Endothelial cell of umbilical vein (primary cell): ENCODE results near the gene EPB41L4B. TPM values are rescaled to one million over a fixed set of nuclear protein-coding genes. Genes with fewer than 3 reads are reported as not detected.

Experiments
- BruUV-seq: library from RNA; stranded (reverse); fragments of 400-500 nt; replicated peaks from 2 replicates; lab custom pipeline; 2021; lab: Mats Ljungman, UMichigan
- CTCF ChIA-PET: fragments of 300-600, 350-600 bp; sonication (Branson Sonifier 250); formaldehyde crosslinking; loops from one replicate; lab custom pipeline; 2021; ENCODE audit warnings: antibody characterized with exemption, inconsistent platforms; lab: Charles Lee
- POLR2A ChIA-PET: fragments of 300-600, 350-600 bp; sonication (Branson Sonifier 250); formaldehyde crosslinking; loops from one replicate; lab custom pipeline; 2021; ENCODE audit warnings: antibody characterized with exemption, inconsistent platforms; lab: Charles Lee
- DNase-seq: peaks from one replicate; pipeline ENCODE4 v3.0.0-alpha.2; 2011; ENCODE audit warnings: low read depth, low spot score
- FAIRE-seq: peaks from 2 replicates; lab custom pipeline; 2011; peaks lifted over from hg19 to GRCh38; lab: Jason Lieb, UNC
- H2AFZ ChIP-seq: 2 replicates; pipeline ENCODE4 v1.6.0; 2012; ENCODE audit warnings: low read depth, low read length, control low read depth, inconsistent platforms
- H3K27ac ChIP-seq: 2 replicates; pipeline ENCODE4 v1.5.1; 2011; ENCODE audit warnings: low read depth, mild to moderate bottlenecking, control low read depth, low read length, moderate library complexity; ENCODE audit not compliant: insufficient read depth
- H3K27me3 ChIP-seq, 2 experiments: 2 replicates each; pipeline versions ENCODE4 v1.6.0 to v1.6.1; 2011; ENCODE audit warnings: low read length in 2 of 2, mixed read lengths in 1 of 2; ENCODE audit not compliant: control insufficient read depth in 2 of 2, insufficient read depth in 2 of 2
- H3K36me3 ChIP-seq, 2 experiments: 2 replicates in 1 of 2; 3 replicates in 1 of 2; pipeline ENCODE4 v1.5.1; 2011; ENCODE audit warnings: low read length in 2 of 2, mild to moderate bottlenecking in 1 of 2, moderate library complexity in 1 of 2; ENCODE audit not compliant: control insufficient read depth in 2 of 2, insufficient read depth in 2 of 2; ENCODE audit errors: extremely low read depth in 1 of 2
- H3K4me1 ChIP-seq: 3 replicates; pipeline ENCODE4 v1.5.1; 2011; ENCODE audit warnings: mild to moderate bottlenecking, low read length; ENCODE audit not compliant: control insufficient read depth, insufficient read depth; ENCODE audit errors: extremely low read depth
- H3K4me2 ChIP-seq: 2 replicates; pipeline ENCODE4 v1.6.1; 2011; ENCODE audit warnings: low read length, control low read depth, mixed read lengths; ENCODE audit not compliant: insufficient read depth
- H3K4me3 ChIP-seq, 3 experiments: fragments of 200-600 bp in 1 of 3; sonication (generic), shearing (Covaris generic) in 1 of 3; replicated peaks in 1 of 3; 2 replicates each; pipeline ENCODE4 v1.5.1; 2011 to 2016; ENCODE audit warnings: control low read depth in 3 of 3, low read length in 3 of 3, mild to moderate bottlenecking in 2 of 3, inconsistent platforms in 1 of 3, low read depth in 1 of 3, moderate library complexity in 1 of 3; ENCODE audit not compliant: insufficient read depth in 1 of 3
- H3K79me2 ChIP-seq: 2 replicates; pipeline ENCODE4 v1.6.0; 2012; ENCODE audit warnings: low read length, inconsistent platforms; ENCODE audit not compliant: control insufficient read depth, insufficient read depth
- H3K9ac ChIP-seq: replicated peaks from 2 replicates; pipeline ENCODE3; 2011; ENCODE audit warnings: low read length, control low read depth; ENCODE audit not compliant: insufficient read depth; ENCODE audit errors: extremely low read depth
- H3K9me1 ChIP-seq: replicated peaks from 3 replicates; pipeline ENCODE4 v1.6.0; 2011; ENCODE audit warnings: mild to moderate bottlenecking, low read length; ENCODE audit not compliant: control insufficient read depth, insufficient read depth; ENCODE audit errors: extremely low read depth
- H3K9me3 ChIP-seq: replicated peaks from 2 replicates; pipeline ENCODE4 v1.5.1; 2012; ENCODE audit warnings: low read length, inconsistent platforms; ENCODE audit not compliant: control insufficient read depth, insufficient read depth
- H4K20me1 ChIP-seq: replicated peaks from 2 replicates; pipeline ENCODE3; 2011; ENCODE audit warnings: mild to moderate bottlenecking, low read length; ENCODE audit not compliant: control insufficient read depth, insufficient read depth; ENCODE audit errors: extremely low read depth
- CTCF ChIP-seq, 2 donors: IDR thresholded peaks; 1 replicate in 1 of 2; 2 replicates in 1 of 2; pipeline ENCODE4 v1.5.1; 2011; ENCODE audit warnings: low read length in 2 of 2, mild to moderate bottlenecking in 2 of 2, moderate library complexity in 2 of 2, control low read depth in 1 of 2, inconsistent platforms in 1 of 2, low read depth in 1 of 2; ENCODE audit not compliant: insufficient read depth in 1 of 2; ENCODE audit errors: extremely low read depth in 1 of 2
- EZH2 ChIP-seq: IDR thresholded peaks from 2 replicates; pipeline ENCODE4 v1.6.1; 2012; ENCODE audit warnings: borderline replicate concordance, low read depth, mild to moderate bottlenecking, moderate library complexity, low read length, inconsistent platforms; ENCODE audit not compliant: severe bottlenecking
- FOS ChIP-seq: IDR thresholded peaks from 2 replicates; pipeline ENCODE4 v1.6.1; 2011; ENCODE audit warnings: mild to moderate bottlenecking, low read length, moderate library complexity, borderline replicate concordance; ENCODE audit not compliant: insufficient read depth
- GATA2 ChIP-seq: IDR thresholded peaks from 2 replicates; pipeline ENCODE4 v1.7.0; 2011; ENCODE audit warnings: low read depth, mild to moderate bottlenecking, moderate library complexity, mixed read lengths, low read length; ENCODE audit not compliant: insufficient read length, insufficient read depth
- JUN ChIP-seq: IDR thresholded peaks from 2 replicates; pipeline ENCODE4 v1.6.1; 2011; ENCODE audit warnings: borderline replicate concordance, low read depth; ENCODE audit not compliant: insufficient read length, insufficient read depth
- MAX ChIP-seq: IDR thresholded peaks from 2 replicates; pipeline ENCODE4 v1.6.1; 2011; ENCODE audit not compliant: insufficient read depth, insufficient read length
- MYC ChIP-seq: IDR thresholded peaks from one replicate; pipeline ENCODE4 v1.6.1; 2011; ENCODE audit warnings: mild to moderate bottlenecking, low read depth, low read length
- POLR2A ChIP-seq: IDR thresholded peaks from 2 replicates; pipeline ENCODE4 v1.6.1; 2012; ENCODE audit warnings: low read depth, mild to moderate bottlenecking, control low read depth, low read length
- POLR2AphosphoS5 ChIP-seq: IDR thresholded peaks from 2 replicates; pipeline ENCODE4 v1.6.1; 2012; ENCODE audit warnings: low read depth, mild to moderate bottlenecking, control low read depth, low read length, moderate library complexity; ENCODE audit not compliant: insufficient read depth
- dilution Hi-C: fragments of 300-500 bp; cut with MboI; formaldehyde crosslinking; loops from one replicate; pipeline ENCODE4 v1.15.0; 2019; ENCODE audit warnings: low sequenced_read_pairs; ENCODE audit not compliant: extremely low pct_ligation_motif_present
- intact Hi-C: fragments of 100-400 bp; cut with micrococcal nuclease; formaldehyde crosslinking; loops from one replicate; pipeline ENCODE4 v1.10.0; 2022
- polyA plus RNA-seq, 4 experiments: library from polyadenylated mRNA; depleted of rRNA in 3 of 4; stranded (reverse) in 3 of 4; unstranded in 1 of 4; fragments of >200 nt; gene quantifications; 2 replicates each; pipeline versions ENCODE4 v1.2.1 to v1.2.3, GENCODE V29; 2011 to 2012; ENCODE audit warnings: missing spikeins in 1 of 4
- total RNA-seq: library from RNA; stranded (reverse); gene quantifications from 2 replicates; pipeline ENCODE4 v1.2.3, GENCODE V29; 2021

The EPB41L4B gene
- total and polyA plus RNA-seq, 2 donors (not counting 3 experiments of a cell fraction or from before 2014, with no cell fraction given), result 0.10 to 0.15 TPM

- H2AFZ ChIP-seq, result no peak overlapping the region
- H3K36me3 ChIP-seq, result no peaks in the 10 kb centered on the region
- intact Hi-C loops (no loop called here), dilution Hi-C loops (no loop called here)
- DNase-seq (no peak), FAIRE-seq (no peak)
- POLR2A ChIA-PET, result no interaction called here
- no peaks in the 10 kb centered on the region for H3K79me2 ChIP-seq
- no peak overlapping the region for H3K4me3 ChIP-seq
- no peak overlapping the region for H3K9ac ChIP-seq
- no peak overlapping the region for H3K4me2 ChIP-seq
- H3K4me1 ChIP-seq, result no peaks in the 10 kb centered on the region
- H3K27ac ChIP-seq, result no peak overlapping the region
- TF ChIP-seq CTCF (IDR thresholded peaks at IDR 0.05; ENCODE audit: extremely low read depth in 1 of 2, insufficient read depth in 1 of 2, low read depth in 1 of 2, low read length in 2 of 2) (no peak), POLR2AphosphoS5 (no peak), POLR2A (no peak), FOS (no peak), MYC (no peak), GATA2 (no peak), JUN (no peak), MAX (no peak), EZH2 (no peak)
- no TSS peak for BruUV-seq
- no peaks in the 10 kb centered on the region for H3K9me3 ChIP-seq
- CTCF ChIA-PET, result no interaction called here
- no peaks in the 10 kb centered on the region for H3K9me1 ChIP-seq
- H3K27me3 ChIP-seq, result no peaks in the 10 kb centered on the region
- no peaks in the 10 kb centered on the region for H4K20me1 ChIP-seq
These were observed 33.3 kb upstream of the EPB41L4B start for GRCh38 chr9:109354190-109354589.
